DMS53 treated with DMSO at 0.1 percent for 48 hours (cell line): ENCODE results near the gene CASZ1.

Experiments
- DNase-seq: peaks from one replicate; lab custom pipeline; 2025; ENCODE audit not compliant: unreplicated experiment; lab: John Stamatoyannopoulos, UW

CASZ1 gene, protein sequence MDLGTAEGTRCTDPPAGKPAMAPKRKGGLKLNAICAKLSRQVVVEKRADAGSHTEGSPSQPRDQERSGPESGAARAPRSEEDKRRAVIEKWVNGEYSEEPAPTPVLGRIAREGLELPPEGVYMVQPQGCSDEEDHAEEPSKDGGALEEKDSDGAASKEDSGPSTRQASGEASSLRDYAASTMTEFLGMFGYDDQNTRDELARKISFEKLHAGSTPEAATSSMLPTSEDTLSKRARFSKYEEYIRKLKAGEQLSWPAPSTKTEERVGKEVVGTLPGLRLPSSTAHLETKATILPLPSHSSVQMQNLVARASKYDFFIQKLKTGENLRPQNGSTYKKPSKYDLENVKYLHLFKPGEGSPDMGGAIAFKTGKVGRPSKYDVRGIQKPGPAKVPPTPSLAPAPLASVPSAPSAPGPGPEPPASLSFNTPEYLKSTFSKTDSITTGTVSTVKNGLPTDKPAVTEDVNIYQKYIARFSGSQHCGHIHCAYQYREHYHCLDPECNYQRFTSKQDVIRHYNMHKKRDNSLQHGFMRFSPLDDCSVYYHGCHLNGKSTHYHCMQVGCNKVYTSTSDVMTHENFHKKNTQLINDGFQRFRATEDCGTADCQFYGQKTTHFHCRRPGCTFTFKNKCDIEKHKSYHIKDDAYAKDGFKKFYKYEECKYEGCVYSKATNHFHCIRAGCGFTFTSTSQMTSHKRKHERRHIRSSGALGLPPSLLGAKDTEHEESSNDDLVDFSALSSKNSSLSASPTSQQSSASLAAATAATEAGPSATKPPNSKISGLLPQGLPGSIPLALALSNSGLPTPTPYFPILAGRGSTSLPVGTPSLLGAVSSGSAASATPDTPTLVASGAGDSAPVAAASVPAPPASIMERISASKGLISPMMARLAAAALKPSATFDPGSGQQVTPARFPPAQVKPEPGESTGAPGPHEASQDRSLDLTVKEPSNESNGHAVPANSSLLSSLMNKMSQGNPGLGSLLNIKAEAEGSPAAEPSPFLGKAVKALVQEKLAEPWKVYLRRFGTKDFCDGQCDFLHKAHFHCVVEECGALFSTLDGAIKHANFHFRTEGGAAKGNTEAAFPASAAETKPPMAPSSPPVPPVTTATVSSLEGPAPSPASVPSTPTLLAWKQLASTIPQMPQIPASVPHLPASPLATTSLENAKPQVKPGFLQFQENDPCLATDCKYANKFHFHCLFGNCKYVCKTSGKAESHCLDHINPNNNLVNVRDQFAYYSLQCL (N-terminal part only)

DNA sequence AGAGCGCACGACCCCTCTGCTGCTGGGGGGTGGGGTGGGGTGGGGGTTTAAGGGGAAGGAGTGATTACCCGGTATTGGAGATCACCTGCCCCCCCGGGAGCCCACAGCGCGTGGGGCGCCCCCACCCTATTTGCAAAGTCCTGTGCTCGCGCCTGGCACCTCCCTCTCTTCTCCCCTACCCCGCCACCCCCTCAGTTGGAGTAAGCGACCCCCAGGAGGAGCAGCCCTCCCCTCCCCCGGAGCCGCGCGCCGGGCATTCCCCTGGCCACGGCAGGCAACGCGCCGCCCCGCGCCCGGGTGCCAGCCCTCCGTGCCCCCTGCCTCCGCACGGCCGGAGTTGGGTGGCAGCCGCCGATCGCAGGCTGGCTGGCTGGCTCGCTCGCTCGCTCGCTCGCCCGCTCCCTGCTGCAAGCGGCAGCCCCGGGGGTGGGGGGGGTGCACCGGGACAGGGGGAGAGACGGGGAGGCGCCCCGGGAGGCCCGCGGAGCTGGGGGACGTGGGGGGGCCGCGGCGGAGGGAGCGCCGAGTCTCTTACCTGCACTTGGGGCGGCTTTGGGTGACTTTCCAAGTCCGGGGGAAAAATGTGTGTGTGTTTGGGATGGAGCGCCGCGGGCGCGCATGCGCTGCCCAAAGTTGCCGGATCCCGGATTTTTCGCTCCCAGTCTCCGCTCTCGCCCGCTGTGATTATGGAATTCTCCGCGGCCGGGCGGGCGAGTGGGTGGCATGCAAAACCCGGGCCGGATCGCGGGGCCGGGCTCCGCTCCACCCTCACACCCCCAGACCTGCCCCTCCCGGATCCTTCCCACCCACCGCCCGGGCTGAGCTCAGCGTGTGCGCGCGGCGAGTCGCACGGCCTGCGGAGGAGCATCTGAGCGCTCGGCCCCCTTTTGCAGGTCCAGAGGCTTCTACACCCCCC lies at the start of gene CASZ1:
TSS of gene CASZ1 (minus strand) at position 618 of the 916 bp plus-strand sequence. CDS start 102,757 bp downstream, outside the sequence.
- peak; percentile 84 for DNase-seq

DNA sequence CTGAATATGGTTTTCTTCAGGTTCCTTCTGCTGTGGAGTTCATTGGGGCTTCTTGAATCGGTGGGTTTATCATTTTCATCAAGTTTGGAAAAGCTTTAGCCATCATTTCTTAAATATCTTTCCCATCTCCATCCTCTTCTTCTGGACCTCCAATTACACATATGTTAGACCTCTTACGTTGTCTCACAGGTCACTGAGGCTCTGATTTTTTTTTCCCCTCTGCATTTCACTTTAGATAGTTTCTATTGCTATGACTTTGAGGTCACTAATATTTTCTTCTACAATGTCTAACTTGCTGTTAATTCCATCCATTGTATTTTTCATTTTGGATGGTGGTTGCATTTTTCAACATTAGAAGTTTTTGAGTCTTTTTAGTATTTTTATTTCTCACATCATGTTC lies 47.3 kb upstream of the CASZ1 start:
- DNase-seq = no peak

DNA sequence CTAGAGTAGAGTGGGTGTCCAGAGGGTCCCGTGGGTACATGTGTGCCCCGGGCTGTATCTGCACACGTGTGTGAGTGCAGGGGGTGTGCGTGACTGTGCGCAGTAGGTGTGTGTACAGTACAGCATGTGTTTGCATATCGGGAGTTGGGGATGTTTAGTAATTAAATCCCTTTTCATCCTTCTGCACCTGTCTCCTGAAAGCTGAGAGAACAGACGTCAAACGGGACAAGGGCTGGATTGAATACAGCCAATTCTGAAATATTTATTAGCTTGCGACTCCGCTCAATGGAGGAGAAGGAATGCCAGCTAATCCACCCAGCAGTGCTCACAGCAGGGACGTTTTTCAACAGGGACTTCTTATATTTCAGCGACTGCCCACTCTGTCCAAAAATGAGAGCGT lies 44.7 kb upstream of the CASZ1 start:
- peak; percentile 22 for DNase-seq

DNA sequence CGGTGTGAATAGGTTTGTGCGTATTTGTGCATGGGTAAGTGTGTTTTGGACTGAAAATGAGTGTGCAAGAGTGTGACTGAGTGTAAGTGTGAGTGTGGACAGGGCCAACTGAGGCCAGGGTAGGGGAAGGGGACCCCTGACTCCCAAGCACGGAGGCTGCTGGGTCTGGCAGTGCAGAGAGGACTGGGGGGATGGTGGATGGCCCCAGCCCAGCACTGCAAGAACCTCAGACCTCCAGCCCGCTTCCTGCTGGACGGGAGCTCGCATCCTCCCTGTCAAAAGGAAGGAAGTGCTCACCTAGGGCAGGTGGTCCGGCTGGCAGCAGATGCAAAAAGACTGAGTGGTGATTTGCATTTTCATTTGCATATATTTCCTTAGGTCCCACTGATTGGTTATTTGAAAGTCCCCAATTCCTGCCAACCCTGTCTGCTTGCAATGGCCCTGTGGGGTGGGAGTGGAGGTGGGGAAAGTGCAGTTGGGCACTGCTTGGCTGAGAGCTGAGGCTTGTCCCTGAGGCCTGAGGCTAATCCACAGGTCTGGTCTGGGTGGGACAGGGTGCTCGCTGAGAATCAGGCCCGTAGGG lies 42.8 kb upstream of the CASZ1 start:
- DNase-seq = no peak

DNA sequence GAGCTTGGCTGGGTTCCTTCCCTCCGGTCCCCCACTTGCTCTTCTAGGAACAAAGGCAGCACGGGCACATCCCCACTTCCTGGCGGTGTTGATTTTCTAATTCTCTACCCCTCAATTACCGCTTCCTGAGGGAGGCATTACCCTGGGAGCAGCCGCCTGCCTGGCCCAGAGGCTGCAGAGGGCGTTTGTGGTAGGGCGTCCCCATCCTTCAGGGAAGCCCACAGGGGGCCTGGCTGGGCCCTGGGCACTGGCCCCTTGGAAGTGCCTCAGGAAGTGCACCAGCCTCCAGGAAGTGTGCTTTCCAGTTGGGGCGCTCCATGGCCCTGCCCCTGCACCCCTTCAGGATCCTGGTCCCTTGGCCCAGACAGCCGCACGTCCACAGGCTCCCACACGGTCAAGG lies 42.1 kb upstream of the CASZ1 start:
- no peak for DNase-seq

DNA sequence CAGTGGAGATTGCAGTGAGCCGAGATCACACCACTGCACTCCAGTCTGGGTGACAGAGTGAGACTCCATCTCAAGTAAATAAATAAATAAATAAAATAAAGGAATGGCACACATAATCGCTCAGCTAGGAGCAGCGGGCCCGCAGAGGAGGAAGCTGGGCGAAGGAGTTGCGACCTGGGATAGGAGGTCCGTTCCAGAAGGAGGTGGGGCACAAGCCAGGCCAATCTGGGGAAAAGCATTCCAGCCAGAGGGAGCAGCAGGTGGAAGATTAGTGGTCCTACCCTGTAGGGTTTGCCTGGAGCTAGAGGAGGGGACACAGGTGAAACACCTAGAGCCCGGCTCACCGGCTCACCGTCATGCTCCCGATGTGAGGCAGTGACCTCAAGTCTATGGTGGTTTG lies 40.3 kb upstream of the CASZ1 start:
- DNase-seq = no peak

DNA sequence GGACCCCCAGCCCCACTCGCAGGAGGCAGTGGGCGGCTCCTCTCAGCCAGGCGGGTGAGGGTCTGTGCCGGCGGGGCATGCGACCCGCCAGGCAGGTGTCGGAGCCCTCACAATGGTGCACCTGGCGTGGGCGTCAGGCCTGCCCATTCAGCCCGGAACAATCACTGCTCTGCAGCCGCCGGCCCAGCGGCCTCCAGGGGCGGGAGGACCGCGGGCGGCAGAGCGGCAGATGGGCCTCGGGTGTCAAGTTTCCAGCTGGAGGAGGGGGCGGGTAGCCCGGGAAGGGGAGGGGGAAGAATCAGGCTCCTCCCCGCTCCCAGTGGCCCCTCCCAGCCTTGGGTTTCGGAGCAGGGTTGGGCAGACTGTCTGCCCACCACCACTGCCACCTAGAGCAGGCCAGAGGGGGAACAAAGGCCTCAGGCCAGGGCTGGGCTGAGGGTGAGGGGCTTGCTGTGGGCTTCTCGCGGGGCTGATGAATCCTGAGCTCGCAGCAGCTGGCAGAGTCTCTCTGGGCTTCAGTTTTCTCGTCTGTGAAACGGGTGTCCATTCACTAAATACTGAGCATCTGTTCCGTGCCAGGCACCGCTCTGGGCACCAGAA lies 39.5 kb upstream of the CASZ1 start:
- peak; percentile 65 for DNase-seq

DNA sequence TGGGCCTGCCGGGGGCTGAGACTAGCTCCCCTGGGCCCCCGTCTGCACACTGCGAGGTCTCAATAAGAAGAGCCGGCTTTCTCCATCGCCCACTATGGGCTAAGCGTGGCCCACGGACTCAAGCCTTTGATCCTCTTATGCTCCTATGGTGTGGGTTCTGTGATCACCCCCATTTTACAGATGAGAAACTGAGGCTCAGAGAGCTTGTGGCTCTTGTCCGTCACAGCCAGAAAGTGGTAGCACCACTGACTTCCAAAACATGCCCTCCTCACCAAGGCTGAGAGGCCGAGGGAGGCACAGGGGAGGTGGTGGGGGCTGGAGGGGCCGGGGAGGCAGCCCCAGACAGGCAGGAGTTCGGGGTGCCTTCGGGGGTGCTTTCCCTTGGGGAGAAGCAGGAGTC lies 39.0 kb upstream of the CASZ1 start:
- DNase-seq = no peak

DNA sequence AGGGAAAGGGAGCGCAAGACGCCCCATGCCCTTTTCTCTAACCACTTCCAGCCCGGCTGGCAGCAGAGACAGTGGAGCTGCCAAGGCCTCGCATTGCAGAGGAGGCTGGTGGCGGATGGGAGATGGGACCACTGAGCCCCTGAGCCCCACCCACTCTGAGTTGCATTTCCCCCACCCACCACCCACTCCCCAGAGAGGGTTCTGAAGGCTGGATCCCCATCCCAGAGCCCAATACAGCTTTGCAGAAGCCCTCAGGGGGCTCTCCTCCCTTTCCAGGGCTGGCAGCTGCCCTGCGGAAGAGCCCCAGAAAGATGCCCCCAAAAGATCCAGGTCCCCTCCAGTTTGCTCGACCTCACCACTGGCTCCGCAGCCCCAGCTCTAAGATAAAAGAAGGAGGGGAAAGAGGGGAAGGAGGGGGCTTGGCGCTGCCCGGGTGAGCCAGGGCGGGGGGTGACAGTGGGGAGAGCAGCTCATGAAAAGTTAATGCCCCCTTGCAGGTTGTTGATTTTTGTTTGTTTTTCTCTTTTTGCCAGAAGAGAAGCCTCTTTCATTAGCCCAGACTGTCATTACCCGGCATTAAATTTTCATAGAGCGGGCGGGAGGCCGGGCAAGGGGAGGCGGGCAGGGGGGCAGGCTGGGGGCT lies 38.4 kb upstream of the CASZ1 start:
- no peak for DNase-seq

DNA sequence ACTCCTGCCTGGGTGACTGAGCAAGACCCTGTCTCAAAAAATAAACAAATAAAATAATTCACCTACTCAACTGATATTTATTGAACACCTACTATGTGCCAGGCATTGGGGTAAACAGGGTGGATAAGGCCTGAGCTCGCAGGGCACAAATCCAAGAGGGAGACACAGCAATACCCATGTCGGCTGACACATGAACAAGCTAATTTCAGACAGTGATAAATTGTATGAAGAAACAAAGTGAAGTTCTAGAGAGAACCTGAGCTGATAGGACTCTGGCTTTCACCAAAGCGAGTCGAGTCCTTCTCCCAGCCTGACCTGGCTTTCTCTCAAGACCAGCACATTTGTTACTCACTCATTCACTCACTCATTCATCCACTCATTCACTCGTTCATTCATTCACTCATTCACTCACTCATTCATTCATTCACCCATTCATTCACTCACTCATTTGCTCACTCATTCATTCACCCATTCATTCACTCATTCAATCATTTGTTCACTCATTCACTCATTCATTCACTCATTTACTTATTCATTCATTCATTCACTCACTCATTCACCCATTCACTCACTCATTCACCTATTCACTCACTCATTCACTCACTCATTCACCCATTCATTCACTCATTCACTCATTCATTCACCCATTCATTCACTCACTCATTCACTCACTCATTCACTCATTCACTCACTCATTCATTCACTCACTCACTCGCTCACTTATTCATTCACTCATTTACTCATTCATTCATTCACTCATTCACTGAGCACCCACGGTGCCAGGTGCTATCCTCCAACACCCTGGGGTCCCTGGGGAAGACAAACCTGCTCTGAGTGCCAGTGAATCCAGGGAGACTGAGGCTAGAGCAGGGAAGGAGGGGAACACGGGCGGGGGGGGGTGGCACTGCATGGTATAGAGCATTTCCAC lies 37.4 kb upstream of the CASZ1 start:
- DNase-seq = no peak

DNA sequence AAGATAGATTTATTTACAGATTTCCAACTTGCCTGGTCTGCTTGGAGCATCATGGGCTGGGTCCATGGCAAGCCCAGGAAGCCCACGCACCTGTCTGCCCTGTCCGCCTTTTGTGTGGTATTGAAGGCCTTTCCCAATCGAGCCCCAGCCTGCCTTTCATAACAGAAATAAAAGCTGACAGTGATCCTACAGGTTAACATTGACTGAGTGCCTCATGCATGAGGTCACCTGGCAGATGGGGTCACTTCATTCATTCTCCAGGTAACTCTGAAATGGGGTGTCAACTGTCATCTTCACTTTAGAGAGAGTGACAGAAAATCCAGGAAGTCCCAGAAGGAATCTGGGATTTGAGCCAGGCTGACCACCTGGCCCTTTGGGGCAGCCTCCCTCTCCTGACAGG lies 36.3 kb upstream of the CASZ1 start:
- no peak for DNase-seq

DNA sequence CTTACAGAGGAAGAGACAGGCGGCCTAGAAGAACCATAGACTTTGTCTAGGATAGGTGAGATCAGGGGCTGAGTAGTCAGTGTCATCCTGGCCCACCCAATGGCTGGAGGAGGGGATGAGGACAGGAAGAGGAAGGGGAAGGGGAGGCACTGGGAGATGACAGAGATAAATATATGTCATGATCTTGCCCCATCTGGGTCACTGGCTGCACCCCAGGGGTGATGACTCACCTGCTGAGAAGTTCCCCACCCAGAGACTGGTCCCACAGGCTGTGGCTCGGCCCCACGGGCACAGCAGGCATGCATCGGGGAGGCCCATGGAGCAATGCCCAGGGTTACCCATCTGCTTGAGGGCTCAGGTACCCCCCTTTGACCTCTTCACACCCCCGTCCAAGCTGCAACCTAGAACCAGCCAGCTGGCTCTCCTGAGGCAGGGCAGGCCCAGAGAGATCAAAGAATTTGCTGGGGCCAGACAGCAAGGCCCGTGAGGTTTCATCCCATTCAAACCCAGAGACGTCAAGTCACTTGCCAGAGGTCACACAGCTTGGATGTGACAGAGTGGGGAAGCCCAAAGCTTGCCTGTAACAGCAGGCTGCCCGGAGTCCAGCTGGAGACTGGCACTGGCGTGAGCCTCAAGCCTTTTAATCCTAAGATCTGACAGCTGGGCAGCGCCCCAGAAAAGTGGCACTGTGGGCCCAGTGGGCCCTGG lies 34.7 kb upstream of the CASZ1 start:
- no peak for DNase-seq

DNA sequence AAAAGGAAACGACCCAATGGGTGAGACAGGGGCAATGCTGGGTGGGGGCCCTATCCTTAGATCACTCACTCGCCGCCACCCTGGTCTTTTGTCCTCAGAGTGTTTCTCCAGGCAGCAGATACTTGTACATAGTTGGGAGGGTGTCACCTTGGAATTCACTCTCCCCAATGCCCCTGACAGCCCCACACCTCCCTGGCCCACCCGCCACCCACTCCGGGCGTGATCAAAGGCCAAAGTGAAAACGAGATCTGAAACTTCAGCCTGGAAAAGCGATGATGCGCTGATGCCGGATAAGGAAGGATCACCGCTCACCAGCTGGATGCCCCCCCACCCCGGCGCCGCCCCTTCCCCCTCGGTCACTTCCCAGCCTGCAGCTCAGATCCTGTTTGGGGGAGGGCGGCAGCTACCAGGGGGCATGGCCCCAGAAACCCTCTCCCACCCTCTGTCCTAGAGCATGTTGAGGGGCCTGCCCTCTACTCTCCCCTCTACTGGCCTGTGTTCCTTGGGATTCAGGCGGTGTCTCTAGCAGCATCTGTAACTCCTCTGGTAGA lies 33.6 kb upstream of the CASZ1 start:
- no peak for DNase-seq

DNA sequence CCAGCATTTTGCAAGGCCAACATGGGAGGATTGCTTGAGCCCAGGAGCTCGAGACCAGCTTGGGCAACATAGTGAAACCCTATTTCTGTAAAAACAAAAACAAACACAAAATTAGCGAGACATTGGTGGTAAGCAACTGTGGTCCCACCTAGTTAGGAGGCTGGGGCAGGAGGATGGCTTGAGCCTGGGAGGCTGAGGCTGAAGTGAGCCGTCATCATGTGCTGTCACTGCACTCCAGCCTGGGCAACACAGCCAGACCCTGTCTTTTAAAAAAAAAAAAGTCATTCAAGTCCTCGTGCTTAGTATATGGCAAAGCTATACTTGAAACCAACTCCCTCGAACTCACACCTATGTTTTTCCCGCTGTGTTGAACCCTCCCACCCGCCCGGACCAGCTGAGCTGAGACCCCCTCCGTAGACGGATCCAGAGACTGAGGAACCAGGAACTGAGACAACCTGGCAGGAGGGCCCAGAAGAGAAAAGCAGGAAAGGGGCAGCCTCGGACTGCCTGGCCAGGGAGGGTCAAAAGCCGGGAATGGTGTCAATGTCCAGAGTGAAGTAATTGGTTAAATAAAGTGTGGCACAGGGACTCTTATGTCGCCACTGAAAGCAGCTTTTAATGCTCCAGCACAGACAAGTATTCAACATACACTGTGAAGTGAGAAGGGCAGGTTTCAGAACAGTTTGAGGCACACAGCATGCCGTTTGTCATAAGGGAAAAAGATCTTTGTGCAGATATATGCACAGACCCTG lies 32.8 kb upstream of the CASZ1 start:
- no peak for DNase-seq

DNA sequence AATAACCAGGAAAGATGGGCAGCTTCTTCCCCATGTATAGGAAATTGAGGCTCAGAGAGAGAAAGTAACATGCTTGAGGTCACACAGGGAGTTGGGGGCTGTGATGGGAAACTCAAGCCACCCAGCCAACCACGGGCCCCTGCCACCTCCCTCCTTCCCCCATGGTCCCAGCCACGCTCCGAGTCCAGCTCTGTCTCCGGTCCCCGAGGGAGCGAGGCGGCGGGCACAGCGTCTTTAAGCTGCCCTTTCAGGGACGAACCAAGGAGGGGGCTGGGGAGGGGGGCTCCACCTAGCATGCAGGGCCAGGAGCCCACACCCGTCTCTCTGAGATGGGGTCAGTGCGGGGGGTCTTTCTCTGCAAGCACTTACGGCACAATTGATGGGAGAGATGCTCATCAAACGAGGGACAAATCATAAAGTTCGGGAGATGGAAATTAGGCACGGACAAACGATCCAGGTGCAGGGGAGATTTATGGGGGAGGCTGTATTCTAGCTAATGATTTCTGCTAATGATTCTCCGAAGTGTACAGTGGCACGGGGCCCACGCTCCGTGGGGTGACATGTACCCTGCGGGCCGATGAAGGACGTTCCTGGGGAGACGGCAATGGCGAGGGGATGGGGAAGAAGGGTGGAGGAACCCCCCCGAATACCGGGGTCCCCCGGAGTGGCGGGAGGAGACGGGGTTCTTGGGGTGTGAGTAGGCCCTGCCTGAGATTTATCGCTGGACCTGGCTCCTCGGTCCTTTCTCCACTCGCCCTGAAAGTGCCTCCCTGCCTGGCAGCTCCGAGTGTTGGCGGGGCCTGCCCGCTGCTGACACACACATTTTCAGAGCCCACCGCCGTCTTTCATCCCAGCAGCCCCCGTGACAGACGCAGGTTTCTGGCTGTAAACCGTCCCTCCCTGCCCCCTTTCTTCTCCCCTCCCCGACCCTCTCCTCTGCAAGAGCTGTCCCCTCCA lies 31.2 kb upstream of the CASZ1 start:
- DNase-seq = no peak
